Caco-2 (cell line): ENCODE results near the gene SLC25A1. TPM values are rescaled to one million over a fixed set of nuclear protein-coding genes. Genes with fewer than 3 reads are reported as not detected.

Experiments
- BruUV-seq: library from RNA; stranded (reverse); fragments of 400-500 nt; replicated peaks from 2 replicates; lab custom pipeline; 2021; lab: Mats Ljungman, UMichigan
- CTCF ChIA-PET: fragments of 300-600 bp; sonication (Branson Sonifier 250); formaldehyde crosslinking; loops from one replicate; lab custom pipeline; 2022; ENCODE audit warnings: antibody characterized with exemption; lab: Charles Lee
- POLR2A ChIA-PET: fragments of 300-600 bp; sonication (Branson Sonifier 250); formaldehyde crosslinking; loops from one replicate; lab custom pipeline; 2022; ENCODE audit warnings: antibody characterized with exemption; lab: Charles Lee
- DNase-seq, 2 experiments: peaks; one replicate each; pipeline versions ENCODE4 v3.0.0 to v3.0.0-alpha.2; 2020 to 2022
- H3K27me3 ChIP-seq: replicated peaks from 2 replicates; pipeline ENCODE4 v1.6.0; 2011; ENCODE audit warnings: low read length; ENCODE audit not compliant: control insufficient read depth, insufficient read depth
- H3K36me3 ChIP-seq: 2 replicates; pipeline ENCODE4 v1.5.1; 2011; ENCODE audit warnings: low read length; ENCODE audit not compliant: control insufficient read depth, insufficient read depth
- H3K4me1 ChIP-seq: fragments of 250-450 bp; sonication (Bioruptor Pico); 2 replicates; pipeline ENCODE4 v1.5.1; 2020; ENCODE audit warnings: mild to moderate bottlenecking
- H3K4me3 ChIP-seq: 2 replicates; pipeline ENCODE4 v1.5.1; 2011; ENCODE audit warnings: low read depth, mild to moderate bottlenecking, control low read depth, low read length
- H3K9me3 ChIP-seq: fragments of 250-450 bp; sonication (Bioruptor Pico); 2 replicates; pipeline ENCODE4 v1.5.1; 2020; ENCODE audit warnings: mild to moderate bottlenecking, moderate library complexity
- H3K27ac Mint-ChIP-seq: one replicate; pipeline ENCODE4 v1.8.0; 2022; ENCODE audit warnings: mixed read lengths; ENCODE audit not compliant: unreplicated experiment
- H3K27me3 Mint-ChIP-seq: one replicate; pipeline ENCODE4 v1.8.0; 2022; ENCODE audit warnings: mixed read lengths; ENCODE audit not compliant: insufficient read depth, unreplicated experiment
- H3K36me3 Mint-ChIP-seq: one replicate; pipeline ENCODE4 v1.8.0; 2022; ENCODE audit warnings: mild to moderate bottlenecking, mixed read lengths; ENCODE audit not compliant: insufficient read depth, unreplicated experiment
- H3K4me1 Mint-ChIP-seq: one replicate; pipeline ENCODE4 v1.8.0; 2022; ENCODE audit warnings: low read depth, mixed read lengths; ENCODE audit not compliant: unreplicated experiment
- H3K4me3 Mint-ChIP-seq: one replicate; pipeline ENCODE4 v1.8.0; 2022; ENCODE audit warnings: mild to moderate bottlenecking, moderate library complexity, mixed read lengths; ENCODE audit not compliant: unreplicated experiment
- H3K9me3 Mint-ChIP-seq: one replicate; pipeline ENCODE4 v1.8.0; 2022; ENCODE audit warnings: mixed read lengths; ENCODE audit not compliant: unreplicated experiment
- CTCF ChIP-seq, 2 experiments: fragments of 200-600 bp in 1 of 2; IDR thresholded peaks; 1 replicate in 1 of 2; 2 replicates in 1 of 2; pipeline versions ENCODE4 v1.5.1 to v1.8.0; 2011 to 2022; ENCODE audit warnings: antibody characterized with exemption in 1 of 2, control low read depth in 1 of 2, inconsistent platforms in 1 of 2, low read depth in 1 of 2, low read length in 1 of 2, mild to moderate bottlenecking in 1 of 2, moderate library complexity in 1 of 2; ENCODE audit not compliant: insufficient read depth in 1 of 2, severe bottlenecking in 1 of 2, unreplicated experiment in 1 of 2
- intact Hi-C: fragments of 100-400 bp; cut with micrococcal nuclease; formaldehyde crosslinking; loops from one replicate; pipeline ENCODE4 v1.10.0; 2022; ENCODE audit not compliant: unreplicated experiment
- total RNA-seq: library from RNA; stranded (reverse); gene quantifications from 2 replicates; pipeline ENCODE4 v1.2.3, GENCODE V29; 2022

The SLC25A1 gene
- total RNA-seq, 1 experiment from 2014 or later, result 155 TPM

GRCh38 chr22:19223617-19224016 lies 45.1 kb upstream of the SLC25A1 start:
- intact Hi-C loops, result no loop called here
- DNase-seq, result no peak
- H3K36me3 ChIP-seq, result no peaks in the 10 kb centered on the region
- no TSS peak for BruUV-seq
- no peak overlapping the region for H3K4me3 ChIP-seq
- H3K27me3 ChIP-seq, result no peaks in the 10 kb centered on the region
- Mint-ChIP-seq H3K27me3 (no peaks in the 10 kb centered on the region), H3K4me3 (no peak overlapping the region), H3K9me3 (no peaks in the 10 kb centered on the region), H3K4me1 (no peaks in the 10 kb centered on the region), H3K36me3 (no peaks in the 10 kb centered on the region), H3K27ac (no peak overlapping the region)
- H3K4me1 ChIP-seq, result no peaks in the 10 kb centered on the region
- no peaks in the 10 kb centered on the region for H3K9me3 ChIP-seq
- ChIA-PET POLR2A (no interaction called here), CTCF (no interaction called here)
- TF ChIP-seq CTCF (IDR thresholded peaks at IDR 0.05; ENCODE audit: insufficient read depth in 1 of 2, low read depth in 1 of 2, low read length in 1 of 2, severe bottlenecking in 1 of 2, unreplicated experiment in 1 of 2), result no peak

- no peak overlapping the region for H3K27ac Mint-ChIP-seq
These were observed 44.6 kb upstream of the SLC25A1 start for GRCh38 chr22:19223110-19223509.

DNA sequence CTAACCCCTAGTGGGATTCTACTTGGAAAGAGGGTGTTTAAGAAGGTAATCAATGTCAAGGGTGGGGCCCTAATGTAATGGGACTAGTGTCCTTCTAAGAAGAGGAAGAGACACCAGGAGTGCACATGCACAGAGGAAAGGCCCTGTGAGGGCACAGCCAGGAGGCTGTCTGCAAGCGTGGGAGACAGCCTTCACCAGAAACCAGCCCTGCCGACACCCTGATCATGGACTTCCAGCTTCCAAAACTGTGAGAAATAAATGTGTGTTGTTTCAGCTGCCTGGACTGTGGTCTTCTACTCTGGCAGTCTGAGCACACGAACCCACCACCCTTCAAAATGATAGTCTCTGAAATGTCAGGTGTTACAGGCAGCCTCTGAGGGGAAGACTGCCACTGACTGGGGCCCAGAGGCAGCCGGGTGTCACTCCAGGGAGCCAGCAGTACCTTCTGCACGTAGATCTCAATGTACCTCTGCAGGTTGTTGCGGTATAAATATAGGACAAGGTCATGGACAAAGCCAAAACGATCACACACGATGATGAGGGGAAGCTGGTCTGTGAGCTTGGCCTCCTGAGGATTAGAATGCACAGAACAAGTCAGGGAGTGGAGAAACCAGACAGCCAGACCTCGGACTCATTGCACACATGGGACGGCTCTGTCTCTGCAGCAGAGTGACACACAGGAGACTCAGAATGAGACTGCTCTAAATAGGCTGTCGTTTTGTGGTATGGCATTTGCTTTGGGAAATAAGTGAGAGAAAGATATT lies 43.9 kb upstream of the SLC25A1 start:
- no TSS peak for BruUV-seq
- CTCF ChIA-PET, result no interaction called here
- Histone ChIP-seq H3K36me3 (no peaks in the 10 kb centered on the region), H3K4me3 (no peak overlapping the region), H3K27me3 (no peaks in the 10 kb centered on the region), H3K9me3 (no peaks in the 10 kb centered on the region), H3K4me1 (no peaks in the 10 kb centered on the region)
- Mint-ChIP-seq H3K9me3 (no peaks in the 10 kb centered on the region), H3K4me1 (no peaks in the 10 kb centered on the region), H3K36me3 (no peaks in the 10 kb centered on the region), H3K27ac (no peak overlapping the region), H3K4me3 (no peak overlapping the region), H3K27me3 (no peaks in the 10 kb centered on the region)
- no peak for DNase-seq
- intact Hi-C loops, result no loop called here
- POLR2A ChIA-PET, result no interaction called here
- TF ChIP-seq CTCF (IDR thresholded peaks at IDR 0.05; ENCODE audit: insufficient read depth in 1 of 2, low read depth in 1 of 2, low read length in 1 of 2, severe bottlenecking in 1 of 2, unreplicated experiment in 1 of 2), result no peak

More at GRCh38 chr22:19223110-19223509, 44.6 kb upstream of the SLC25A1 start:
- CTCF ChIA-PET, result no interaction called here
- H3K4me1 ChIP-seq, result no peaks in the 10 kb centered on the region
- no peaks in the 10 kb centered on the region for H3K27me3 ChIP-seq
- Mint-ChIP-seq H3K9me3 (no peaks in the 10 kb centered on the region), H3K4me3 (no peak overlapping the region), H3K36me3 (no peaks in the 10 kb centered on the region), H3K4me1 (no peaks in the 10 kb centered on the region), H3K27me3 (no peaks in the 10 kb centered on the region)
- H3K9me3 ChIP-seq, result no peaks in the 10 kb centered on the region
- TF ChIP-seq CTCF (IDR thresholded peaks at IDR 0.05; ENCODE audit: insufficient read depth in 1 of 2, low read depth in 1 of 2, low read length in 1 of 2, severe bottlenecking in 1 of 2, unreplicated experiment in 1 of 2), result no peak
- intact Hi-C loops, result no loop called here
- no peak for DNase-seq
- H3K4me3 ChIP-seq, result no peak overlapping the region
- H3K36me3 ChIP-seq, result no peaks in the 10 kb centered on the region
- BruUV-seq, result no TSS peak
- POLR2A ChIA-PET, result no interaction called here
